Inflammatory macrophage treated with lipopolysaccharide for 4 hours (primary cell): ENCODE measurements around the gene PTX3.

Source experiments
- DNase-seq: peaks from one replicate; pipeline ENCODE4 v3.0.0-alpha.2; 2020

Gene PTX3

GRCh38 chr3:157427901-157428300 lies 8.7 kb upstream of the PTX3 start:
- DNase-seq: no peak

DNA sequence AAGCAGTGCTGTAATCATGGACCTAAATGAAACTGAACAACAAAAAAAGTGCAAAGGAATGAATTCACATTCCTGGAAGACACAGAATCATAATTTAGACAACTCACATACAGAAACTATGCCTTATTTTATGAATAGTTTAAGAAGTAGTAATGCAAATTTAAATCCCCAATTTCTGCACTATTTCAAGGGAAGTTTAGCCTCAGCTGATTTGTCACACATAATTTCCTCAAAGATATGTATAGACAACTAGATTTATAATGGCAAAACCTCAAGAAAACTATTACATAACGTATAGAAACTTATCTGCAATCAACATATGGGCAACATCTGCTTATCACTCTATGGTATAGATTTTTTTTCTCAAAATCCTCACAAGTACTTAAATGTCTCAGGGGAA lies 7.8 kb upstream of the PTX3 start:
- peak; percentile 66 for DNase-seq

DNA sequence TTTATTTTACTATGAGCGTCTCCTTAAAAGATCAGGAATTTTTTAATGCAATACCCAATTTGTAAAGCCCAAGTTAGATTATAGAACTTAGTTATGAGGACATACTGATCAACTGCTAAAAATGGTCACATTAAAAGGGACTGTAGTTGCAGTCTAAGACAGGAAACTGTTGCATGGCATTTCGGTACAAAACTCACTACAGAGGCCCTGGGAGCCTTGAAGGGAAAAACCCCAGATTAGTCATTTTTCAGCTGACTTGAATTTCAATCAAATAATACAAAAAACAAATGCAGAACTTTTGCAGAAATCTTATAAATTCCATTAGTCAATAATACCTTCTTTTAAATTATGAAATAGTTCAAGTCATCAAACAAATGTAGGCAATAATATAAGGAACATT lies 6.9 kb upstream of the PTX3 start:
- DNase-seq: peak; percentile 96

DNA sequence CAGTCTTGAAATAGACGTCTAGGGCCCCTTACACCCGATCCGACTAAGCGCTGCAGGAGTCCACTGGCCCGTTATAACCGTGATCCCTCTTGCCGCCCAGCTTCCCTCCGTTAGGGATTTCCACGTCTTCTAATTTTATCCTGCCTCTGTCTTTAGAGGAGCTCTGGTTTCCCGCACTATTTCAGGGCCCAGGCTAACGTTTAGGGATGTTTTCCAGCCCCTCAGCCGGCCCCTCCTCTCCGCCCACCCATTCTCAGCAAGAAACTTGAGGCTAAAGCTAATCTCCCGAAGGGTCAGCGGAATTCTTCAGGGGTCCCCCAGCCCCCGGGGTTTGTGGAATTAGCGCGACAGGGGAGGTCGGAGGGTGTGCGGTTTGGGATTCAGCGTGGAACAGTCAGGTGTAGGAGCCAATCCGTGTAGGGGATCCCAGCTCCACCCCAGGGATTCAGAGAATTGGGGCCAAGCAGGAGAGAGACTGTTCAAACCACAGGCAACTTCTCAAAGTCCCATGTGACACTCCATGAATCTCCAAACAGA lies 1.6 kb downstream of the PTX3 start:
- no peak for DNase-seq

- no peak for DNase-seq
Observed at GRCh38 chr3:157441102-157441624, 4.5 kb downstream of the PTX3 start.

GRCh38 chr3:157442729-157443128 lies 6.1 kb downstream of the PTX3 start:
- no peak for DNase-seq

- DNase-seq: no peak
Observed at GRCh38 chr3:157443905-157444796, 7.5 kb downstream of the PTX3 start.

GRCh38 chr3:157444797-157445184 lies 8.1 kb downstream of the PTX3 start:
- DNase-seq: no peak

DNA sequence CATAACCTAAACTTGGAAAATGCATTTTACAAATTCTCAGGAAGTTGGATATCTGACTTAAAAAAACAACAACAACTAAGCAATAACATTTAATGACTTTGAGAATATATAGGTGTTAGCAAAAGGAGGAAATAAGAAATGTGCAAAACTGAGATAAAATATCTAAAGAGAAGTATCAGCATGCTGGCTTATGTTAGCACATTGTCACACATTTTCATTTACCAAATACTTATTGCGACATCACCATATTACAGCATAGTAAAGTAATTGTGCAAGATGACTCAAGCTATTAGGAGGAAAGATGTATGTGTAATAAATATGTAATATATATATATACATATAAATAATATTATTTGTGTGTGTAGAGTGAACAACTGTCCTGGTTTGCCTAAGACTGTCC lies 9.2 kb downstream of the PTX3 start:
- peak; percentile 94 for DNase-seq

GRCh38 chr3:157447026-157447694 lies 10.5 kb downstream of the PTX3 start:
- peak; percentile 48 for DNase-seq

DNA sequence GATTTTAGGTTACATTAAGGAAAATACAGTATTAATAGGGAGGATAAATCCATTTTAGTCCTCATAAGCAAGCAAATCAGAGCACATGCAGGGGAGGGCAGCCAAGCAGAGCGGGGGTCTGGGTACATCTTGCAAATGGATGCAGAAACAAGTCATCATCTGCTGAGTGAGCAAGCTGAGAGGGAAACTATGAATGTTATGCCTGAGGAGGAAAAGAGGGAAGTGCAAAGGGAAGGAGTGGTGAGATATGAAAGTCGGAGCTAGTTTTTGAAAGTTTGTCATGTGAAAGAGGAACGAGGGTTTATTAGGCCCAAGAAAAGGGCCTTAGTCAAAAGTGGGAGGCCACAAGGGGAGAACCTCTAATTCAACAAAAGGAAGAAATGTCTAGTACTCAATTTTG lies 15.4 kb downstream of the PTX3 start:
- DNase-seq: peak; percentile 83

GRCh38 chr3:157453824-157454223 lies 17.2 kb downstream of the PTX3 start:
- no peak for DNase-seq

DNA sequence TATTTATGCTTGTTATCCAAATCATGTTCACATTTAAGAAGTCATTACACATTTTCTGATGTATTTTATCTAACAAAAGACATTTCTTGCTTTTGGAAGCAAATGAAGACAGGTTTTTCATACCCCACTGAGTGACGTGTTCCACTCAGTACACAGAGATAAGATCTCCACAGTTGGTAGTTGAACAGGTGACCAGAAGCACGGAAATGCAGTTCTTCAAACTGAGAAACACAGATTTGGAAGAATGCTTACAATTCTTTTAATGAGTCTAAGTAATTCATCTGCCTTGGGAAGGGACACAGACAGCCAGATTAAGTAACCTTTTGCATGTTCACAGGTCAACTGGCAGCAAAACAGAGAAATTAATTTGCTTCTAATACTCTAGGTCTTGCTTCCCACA lies 23.1 kb downstream of the PTX3 start:
- DNase-seq: no peak

DNA sequence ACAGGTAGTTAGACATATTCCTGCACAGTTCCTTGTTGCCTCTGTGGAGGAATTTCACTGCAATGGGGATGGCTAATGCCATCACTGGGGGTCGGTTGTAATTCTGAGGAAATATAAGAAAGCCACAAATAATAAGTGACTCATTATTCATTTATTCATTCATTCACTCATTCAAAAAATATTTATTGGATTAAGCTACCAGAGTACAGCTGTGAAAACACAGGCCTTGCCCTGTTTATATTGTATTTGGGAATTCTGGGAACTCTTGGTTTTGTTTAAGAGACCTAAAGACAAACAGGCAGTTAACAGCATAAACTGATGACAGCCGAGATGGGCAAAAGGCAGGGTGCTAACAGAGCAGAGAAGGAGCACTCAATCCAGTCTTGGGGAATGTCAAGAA lies 23.6 kb downstream of the PTX3 start:
- no peak for DNase-seq

DNA sequence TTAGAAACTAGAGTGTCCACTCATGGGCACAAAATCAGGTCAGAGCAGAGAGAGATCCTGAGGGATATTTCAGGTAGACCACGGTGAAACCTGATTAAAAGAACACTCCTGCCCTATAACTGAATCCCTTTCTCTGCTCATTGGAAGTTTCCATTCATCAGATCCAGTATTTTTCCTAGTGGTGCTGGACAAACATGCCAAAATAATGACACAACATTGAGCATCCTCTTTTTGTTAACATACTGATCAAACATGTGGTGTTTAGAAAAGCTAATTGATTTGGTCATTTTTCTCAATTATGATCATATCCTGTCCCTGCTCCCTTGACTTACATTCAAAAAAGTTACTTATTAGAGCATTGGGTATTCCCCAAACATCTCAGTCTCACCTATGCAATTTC lies 27.2 kb downstream of the PTX3 start:
- no peak for DNase-seq

DNA sequence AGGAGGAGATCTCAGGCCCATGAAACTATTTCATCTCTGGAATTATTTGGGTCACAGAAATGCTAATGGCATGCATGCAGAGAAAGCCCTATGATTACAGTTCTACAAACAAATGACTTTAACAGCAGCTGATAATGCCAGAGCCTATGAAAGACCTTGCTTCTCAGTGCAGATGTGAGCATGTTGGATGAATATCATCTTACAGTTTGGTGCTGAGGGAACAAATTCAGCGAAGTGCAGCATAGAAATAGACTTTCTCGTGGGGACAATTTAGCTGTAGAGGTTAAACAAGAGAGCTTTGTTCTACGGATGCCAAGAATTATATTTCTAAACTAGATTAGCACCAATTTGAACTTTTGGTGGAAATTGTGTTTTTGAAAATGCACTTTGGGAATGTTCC lies 27.7 kb downstream of the PTX3 start:
- no peak for DNase-seq

GRCh38 chr3:157465741-157466140 lies 29.1 kb downstream of the PTX3 start:
- no peak for DNase-seq

- peak; percentile 43 for DNase-seq
Observed at GRCh38 chr3:157467200-157467599, 30.6 kb downstream of the PTX3 start.

- peak; percentile 80 for DNase-seq
Observed at GRCh38 chr3:157469561-157470294, 33.1 kb downstream of the PTX3 start.

- DNase-seq: no peak
Observed at GRCh38 chr3:157471064-157471463, 34.4 kb downstream of the PTX3 start.

DNA sequence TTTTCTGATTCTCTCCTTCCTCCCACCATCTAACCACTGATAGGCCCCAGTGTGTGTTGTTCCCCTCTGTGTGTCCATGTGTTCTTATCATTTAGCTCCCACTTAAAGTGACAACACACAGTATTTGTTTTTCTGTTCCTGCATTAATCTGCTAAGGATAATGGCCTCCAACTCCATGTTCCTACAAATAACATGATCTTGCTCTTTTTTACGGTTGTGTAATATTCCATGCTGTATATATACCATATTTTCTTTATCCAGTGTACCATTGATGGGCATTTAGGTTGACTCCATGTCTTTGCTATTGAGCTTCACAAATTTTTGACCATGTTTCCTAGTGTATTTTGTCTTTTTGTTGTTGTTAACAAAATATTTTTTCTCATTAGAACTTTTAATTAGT lies 36.0 kb downstream of the PTX3 start:
- DNase-seq: no peak

DNA sequence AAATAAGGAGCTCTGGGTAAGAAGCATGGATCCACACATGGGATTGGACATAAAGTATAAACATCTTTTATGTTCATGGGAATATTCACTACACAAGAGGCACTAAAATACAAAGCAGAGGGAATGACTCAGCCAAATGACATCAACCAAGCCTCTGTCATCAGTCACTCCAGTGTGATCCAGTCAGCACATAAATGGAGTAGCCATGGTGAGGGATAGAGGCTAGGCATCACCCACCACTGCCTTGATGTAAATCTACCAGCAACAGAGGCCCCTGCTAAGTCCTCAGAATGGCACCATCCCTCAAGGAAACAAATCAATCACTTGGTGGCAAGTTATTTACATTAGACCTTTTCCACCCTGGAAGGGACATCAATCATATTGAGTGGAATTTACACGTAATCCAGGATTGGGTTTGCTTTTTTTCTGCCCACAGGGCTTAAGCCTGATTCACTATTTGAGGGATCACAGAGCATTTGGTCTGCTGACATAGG lies 39.3 kb downstream of the PTX3 start:
- peak; percentile 11 for DNase-seq

- DNase-seq: no peak
Observed at GRCh38 chr3:157477441-157477840, 40.8 kb downstream of the PTX3 start.
